ENCODE data around the gene HAO2.

Gene HAO2

DNA sequence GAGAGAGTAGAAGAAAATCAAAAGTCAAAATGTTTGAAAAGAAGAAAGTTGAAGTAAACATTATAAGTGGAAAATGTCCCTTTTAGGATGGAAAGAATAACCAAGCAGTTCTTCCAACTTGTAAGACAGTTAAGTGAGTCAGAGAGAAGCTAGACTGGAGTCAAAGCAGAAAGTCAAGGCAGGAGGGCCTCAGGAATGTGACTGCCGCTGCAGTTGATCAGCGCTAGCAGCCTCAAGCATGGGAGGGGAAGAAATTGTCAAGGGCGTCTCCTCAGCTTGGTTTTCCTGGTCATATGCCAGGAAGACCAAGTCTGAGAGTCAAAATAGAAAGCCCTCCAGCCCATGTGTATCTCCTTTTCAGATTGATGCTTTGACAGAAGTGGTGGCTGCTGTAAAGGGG lies 23.2 kb downstream of the HAO2 start:
- H3K4me3 Mint-ChIP-seq, result no peak overlapping the region
- H3K27ac Mint-ChIP-seq, result no peak overlapping the region
- H3K27me3 Mint-ChIP-seq (ENCODE audit: low read depth), result no peaks in the 10 kb centered on the region
- H3K4me1 Mint-ChIP-seq, result no peaks in the 10 kb centered on the region
- no peaks in the 10 kb centered on the region for H3K36me3 Mint-ChIP-seq (ENCODE audit: low read depth)
- TF ChIP-seq, protein P1, sequence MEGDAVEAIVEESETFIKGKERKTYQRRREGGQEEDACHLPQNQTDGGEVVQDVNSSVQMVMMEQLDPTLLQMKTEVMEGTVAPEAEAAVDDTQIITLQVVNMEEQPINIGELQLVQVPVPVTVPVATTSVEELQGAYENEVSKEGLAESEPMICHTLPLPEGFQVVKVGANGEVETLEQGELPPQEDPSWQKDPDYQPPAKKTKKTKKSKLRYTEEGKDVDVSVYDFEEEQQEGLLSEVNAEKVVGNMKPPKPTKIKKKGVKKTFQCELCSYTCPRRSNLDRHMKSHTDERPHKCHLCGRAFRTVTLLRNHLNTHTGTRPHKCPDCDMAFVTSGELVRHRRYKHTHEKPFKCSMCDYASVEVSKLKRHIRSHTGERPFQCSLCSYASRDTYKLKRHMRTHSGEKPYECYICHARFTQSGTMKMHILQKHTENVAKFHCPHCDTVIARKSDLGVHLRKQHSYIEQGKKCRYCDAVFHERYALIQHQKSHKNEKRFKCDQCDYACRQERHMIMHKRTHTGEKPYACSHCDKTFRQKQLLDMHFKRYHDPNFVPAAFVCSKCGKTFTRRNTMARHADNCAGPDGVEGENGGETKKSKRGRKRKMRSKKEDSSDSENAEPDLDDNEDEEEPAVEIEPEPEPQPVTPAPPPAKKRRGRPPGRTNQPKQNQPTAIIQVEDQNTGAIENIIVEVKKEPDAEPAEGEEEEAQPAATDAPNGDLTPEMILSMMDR (IDR thresholded peaks at IDR 0.05; ENCODE audit: unreplicated experiment in 3 of 3), result no peak
- H3K9me3 Mint-ChIP-seq, result no peaks in the 10 kb centered on the region

DNA sequence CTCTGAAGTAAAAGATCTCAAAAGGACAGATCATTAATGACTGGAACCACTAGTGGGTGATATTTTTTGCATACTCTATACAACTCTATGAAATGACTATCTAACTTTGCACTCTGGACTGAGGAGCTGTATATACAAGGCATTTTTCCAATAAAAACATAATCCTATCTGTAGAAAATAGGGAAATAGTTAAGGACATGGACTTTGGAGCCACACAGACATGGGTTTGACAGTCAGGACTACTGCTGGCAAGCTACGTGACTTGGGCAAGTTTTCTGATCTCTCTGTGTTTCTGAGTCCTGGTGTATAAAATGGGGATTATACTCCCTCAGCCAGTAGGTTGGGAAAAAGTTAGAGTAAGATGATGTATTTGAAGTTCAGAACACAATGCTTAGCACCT lies 25.5 kb downstream of the HAO2 start:
- Mint-ChIP-seq H3K9me3 (no peaks in the 10 kb centered on the region), H3K4me3 (no peak overlapping the region), H3K4me1 (no peaks in the 10 kb centered on the region), H3K27me3 (ENCODE audit: low read depth) (peaks cover 4% of the 10 kb centered on the region), H3K36me3 (ENCODE audit: low read depth) (no peaks in the 10 kb centered on the region), H3K27ac (no peak overlapping the region)
- TF ChIP-seq, protein P1 (IDR thresholded peaks at IDR 0.05; ENCODE audit: unreplicated experiment in 3 of 3), result no peak

DNA sequence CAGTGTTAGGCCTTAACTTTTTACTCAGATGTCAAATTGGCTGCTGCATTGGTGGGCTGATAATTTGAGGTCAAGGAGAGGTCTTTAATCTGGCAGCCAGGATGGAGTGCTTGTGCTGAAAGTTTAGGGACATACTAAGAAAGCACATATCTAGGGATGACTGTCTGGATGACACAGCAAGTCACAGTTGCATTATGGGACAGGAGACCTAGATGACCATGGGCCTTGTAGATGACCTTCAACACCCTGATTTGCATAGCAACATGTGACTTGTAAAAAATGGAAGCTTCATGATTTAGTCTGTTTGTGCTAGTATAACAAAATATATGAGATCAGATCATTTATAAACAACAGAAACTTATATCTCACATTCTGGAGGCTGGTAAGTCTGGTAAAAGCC lies 28.4 kb downstream of the HAO2 start:
- H3K36me3 Mint-ChIP-seq (ENCODE audit: low read depth), result no peaks in the 10 kb centered on the region
- H3K27me3 Mint-ChIP-seq (ENCODE audit: low read depth), result peaks cover 4% of the 10 kb centered on the region
- no peaks in the 10 kb centered on the region for H3K9me3 Mint-ChIP-seq
- TF ChIP-seq, protein P1 (IDR thresholded peaks at IDR 0.05; ENCODE audit: unreplicated experiment in 3 of 3), result no peak
- no peak overlapping the region for H3K4me3 Mint-ChIP-seq
- no peaks in the 10 kb centered on the region for H3K4me1 Mint-ChIP-seq
- H3K27ac Mint-ChIP-seq, result no peak overlapping the region

DNA sequence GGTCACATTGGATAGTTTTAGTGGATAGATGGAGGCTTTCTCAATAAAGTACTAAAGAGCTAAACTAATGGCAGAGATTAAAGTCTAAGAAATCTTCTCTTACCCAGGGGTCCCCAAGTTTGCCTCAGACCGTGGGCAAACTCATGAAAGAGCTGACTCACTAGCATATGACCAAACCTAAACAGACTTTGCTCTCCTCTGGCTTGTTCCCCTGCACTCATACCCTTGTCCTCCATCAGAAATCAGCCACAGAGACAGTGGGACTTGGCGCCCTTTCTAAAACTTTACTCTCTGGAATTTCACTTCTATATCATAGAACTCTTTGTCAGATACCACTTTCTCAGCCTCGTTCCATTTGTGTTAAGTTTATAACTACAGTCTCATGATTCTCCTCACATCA lies 29.4 kb downstream of the HAO2 start:
- no peak overlapping the region for H3K27ac Mint-ChIP-seq
- H3K36me3 Mint-ChIP-seq (ENCODE audit: low read depth), result no peaks in the 10 kb centered on the region
- peaks cover 4% of the 10 kb centered on the region for H3K27me3 Mint-ChIP-seq (ENCODE audit: low read depth)
- no peak overlapping the region for H3K4me3 Mint-ChIP-seq
- TF ChIP-seq, protein P1 (IDR thresholded peaks at IDR 0.05; ENCODE audit: unreplicated experiment in 3 of 3), result no peak
- peaks cover 4% of the 10 kb centered on the region for H3K9me3 Mint-ChIP-seq
- no peaks in the 10 kb centered on the region for H3K4me1 Mint-ChIP-seq

DNA sequence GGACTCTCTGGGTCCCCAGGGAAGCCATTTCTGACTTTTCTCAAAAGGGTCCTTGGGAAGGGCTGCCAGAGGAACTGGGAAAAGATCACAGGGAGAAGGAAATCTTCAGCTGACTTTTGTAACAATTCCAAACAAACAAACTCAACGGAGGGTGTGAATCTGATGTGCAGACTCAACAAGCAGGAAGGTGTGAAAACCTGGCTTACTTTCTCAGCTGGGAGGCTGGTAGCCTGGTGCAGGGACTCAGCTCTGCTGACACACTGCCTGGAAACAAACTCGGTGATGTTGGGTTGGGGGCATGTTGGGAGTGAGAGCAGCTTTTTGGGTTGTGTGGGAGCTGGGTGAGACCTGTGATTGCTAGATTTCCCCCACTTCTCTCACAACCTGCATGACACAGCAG lies 36.2 kb downstream of the HAO2 start:
- Mint-ChIP-seq H3K9me3 (peaks cover 25% of the 10 kb centered on the region), H3K4me1 (no peaks in the 10 kb centered on the region), H3K27ac (no peak overlapping the region), H3K4me3 (no peak overlapping the region), H3K36me3 (ENCODE audit: low read depth) (peaks cover 3% of the 10 kb centered on the region), H3K27me3 (ENCODE audit: low read depth) (no peaks in the 10 kb centered on the region)
- TF ChIP-seq, protein P1 (IDR thresholded peaks at IDR 0.05; ENCODE audit: unreplicated experiment in 3 of 3), result no peak

DNA sequence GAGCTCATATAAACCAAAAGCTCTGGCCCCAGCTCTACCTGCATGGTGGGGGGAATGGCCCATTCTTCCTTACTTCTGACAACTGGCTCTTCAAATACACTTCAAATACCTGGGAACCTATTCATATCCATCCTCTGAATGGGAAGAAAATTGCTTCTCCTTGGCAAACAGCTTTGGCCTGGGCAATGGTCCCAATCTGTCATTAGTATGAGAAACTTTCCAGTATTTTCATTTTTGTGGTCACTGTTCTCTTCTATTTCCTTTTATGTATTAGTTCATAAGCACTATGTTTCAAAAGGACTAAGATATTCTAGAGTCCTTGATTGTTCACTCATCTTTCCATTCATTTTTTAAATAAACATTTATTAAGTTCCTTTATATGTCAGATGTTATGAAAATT lies 41.1 kb downstream of the HAO2 start:
- TF ChIP-seq, protein P1 (IDR thresholded peaks at IDR 0.05; ENCODE audit: unreplicated experiment in 3 of 3), result no peak
- peaks cover 10% of the 10 kb centered on the region for H3K9me3 Mint-ChIP-seq
- H3K36me3 Mint-ChIP-seq (ENCODE audit: low read depth), result no peaks in the 10 kb centered on the region
- H3K27me3 Mint-ChIP-seq (ENCODE audit: low read depth), result no peaks in the 10 kb centered on the region
- H3K4me3 Mint-ChIP-seq, result no peak overlapping the region
- H3K27ac Mint-ChIP-seq, result no peak overlapping the region
- no peaks in the 10 kb centered on the region for H3K4me1 Mint-ChIP-seq

All from nephron (organoid).